RWPE2 (cell line): Measurements from ENCODE around the gene PPP2R5C.
"Not testable (repeated sequence)": the region's sequence is repeated elsewhere in the genome, so short reads cannot be mapped to it uniquely, and the experiment has no call there.

ENCODE experiments used
- ATAC-seq: fragments of 200-7000 bp; cut with Tn5 transposase; 3 replicates; pipeline ENCODE4 v1.9.1; 2021; ENCODE audit warnings: low read depth
- DNase-seq: peaks from one replicate; pipeline ENCODE4 v3.0.0-alpha.2; 2020; ENCODE audit warnings: low spot score
- H3K27ac ChIP-seq: fragments of 450-650 bp; 2 replicates; pipeline ENCODE4 v1.5.1; 2017; ENCODE audit warnings: mild to moderate bottlenecking; ENCODE audit not compliant: poor library complexity, severe bottlenecking
- H3K27me3 ChIP-seq: fragments of 250-450 bp; sonication (Bioruptor Pico); 2 replicates; pipeline ENCODE4 v1.5.1; 2021; ENCODE audit warnings: mild to moderate bottlenecking, moderate library complexity; ENCODE audit not compliant: insufficient read depth, poor library complexity, severe bottlenecking
- H3K36me3 ChIP-seq: fragments of 250-450 bp; sonication (Bioruptor Pico); 2 replicates; pipeline ENCODE4 v1.5.1; 2020; ENCODE audit warnings: low read depth, mild to moderate bottlenecking, moderate library complexity
- H3K4me1 ChIP-seq: fragments of 250-450 bp; sonication (Bioruptor Pico); 2 replicates; pipeline ENCODE4 v1.5.1; 2021; ENCODE audit warnings: mild to moderate bottlenecking, moderate library complexity; ENCODE audit not compliant: insufficient read depth, poor library complexity, severe bottlenecking
- H3K4me3 ChIP-seq: fragments of 250-450 bp; sonication (Bioruptor Pico); 2 replicates; pipeline ENCODE4 v1.5.1; 2021; ENCODE audit warnings: mild to moderate bottlenecking, moderate library complexity; ENCODE audit not compliant: severe bottlenecking
- H3K9me3 ChIP-seq: fragments of 250-450 bp; sonication (Bioruptor Pico); 2 replicates; pipeline ENCODE4 v1.5.1; 2021; ENCODE audit warnings: mild to moderate bottlenecking, moderate library complexity; ENCODE audit not compliant: severe bottlenecking
- TF ChIP-seq, protein P1 (sequence below): fragments of 450-650 bp; IDR thresholded peaks from one replicate; pipeline ENCODE4 v1.5.1; 2017; ENCODE audit warnings: mild to moderate bottlenecking, moderate library complexity; ENCODE audit not compliant: poor library complexity, severe bottlenecking

Gene PPP2R5C

DNA sequence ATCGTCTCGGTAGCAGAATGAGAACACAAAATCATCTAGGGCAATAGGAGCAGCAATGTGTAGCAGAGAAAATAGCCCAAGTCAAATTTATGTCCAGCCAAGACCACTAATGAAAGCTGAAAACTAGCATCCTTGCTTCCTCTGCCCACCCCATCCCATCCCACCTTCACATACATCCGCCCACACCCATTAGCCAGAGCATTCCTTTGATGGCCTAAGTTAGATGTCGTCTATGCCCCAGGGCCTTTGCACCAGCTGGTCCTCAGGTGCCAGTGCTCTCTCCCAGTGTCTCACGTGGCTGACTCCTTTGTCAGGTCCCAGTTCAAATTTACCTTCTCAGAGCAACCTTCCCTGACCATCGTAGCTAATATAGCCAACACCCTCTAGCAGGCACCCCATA lies 17.8 kb upstream of the PPP2R5C start:
- H3K4me3 ChIP-seq, result no peak overlapping the region
- peaks cover 9% of the 10 kb centered on the region for H3K27me3 ChIP-seq
- no peak for ATAC-seq
- H3K36me3 ChIP-seq, result no peaks in the 10 kb centered on the region
- H3K27ac ChIP-seq, result no peak overlapping the region
- H3K9me3 ChIP-seq, result no peaks in the 10 kb centered on the region
- H3K4me1 ChIP-seq, result no peaks in the 10 kb centered on the region
- no peak for DNase-seq
- TF ChIP-seq, protein P1, sequence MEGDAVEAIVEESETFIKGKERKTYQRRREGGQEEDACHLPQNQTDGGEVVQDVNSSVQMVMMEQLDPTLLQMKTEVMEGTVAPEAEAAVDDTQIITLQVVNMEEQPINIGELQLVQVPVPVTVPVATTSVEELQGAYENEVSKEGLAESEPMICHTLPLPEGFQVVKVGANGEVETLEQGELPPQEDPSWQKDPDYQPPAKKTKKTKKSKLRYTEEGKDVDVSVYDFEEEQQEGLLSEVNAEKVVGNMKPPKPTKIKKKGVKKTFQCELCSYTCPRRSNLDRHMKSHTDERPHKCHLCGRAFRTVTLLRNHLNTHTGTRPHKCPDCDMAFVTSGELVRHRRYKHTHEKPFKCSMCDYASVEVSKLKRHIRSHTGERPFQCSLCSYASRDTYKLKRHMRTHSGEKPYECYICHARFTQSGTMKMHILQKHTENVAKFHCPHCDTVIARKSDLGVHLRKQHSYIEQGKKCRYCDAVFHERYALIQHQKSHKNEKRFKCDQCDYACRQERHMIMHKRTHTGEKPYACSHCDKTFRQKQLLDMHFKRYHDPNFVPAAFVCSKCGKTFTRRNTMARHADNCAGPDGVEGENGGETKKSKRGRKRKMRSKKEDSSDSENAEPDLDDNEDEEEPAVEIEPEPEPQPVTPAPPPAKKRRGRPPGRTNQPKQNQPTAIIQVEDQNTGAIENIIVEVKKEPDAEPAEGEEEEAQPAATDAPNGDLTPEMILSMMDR, result no peak

DNA sequence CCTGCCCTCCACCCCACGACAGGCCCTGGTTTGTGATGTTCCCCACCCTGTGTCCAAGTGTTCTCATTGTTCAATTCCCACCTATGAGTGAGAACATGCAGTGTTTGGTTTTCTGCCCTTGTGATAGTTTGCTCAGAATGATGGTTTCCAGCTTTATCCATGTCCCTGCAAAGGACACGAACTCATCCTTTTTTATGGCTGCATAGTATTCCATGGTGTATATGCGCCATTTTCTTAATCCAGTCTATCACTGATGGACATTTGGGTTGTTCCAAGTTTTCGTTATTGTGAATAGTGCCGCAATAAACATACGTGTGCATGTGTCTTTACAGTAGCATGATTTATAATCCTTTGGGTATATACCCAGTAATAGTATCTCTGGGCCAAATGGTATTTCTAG lies 17.1 kb upstream of the PPP2R5C start:
- not testable (repeated sequence) for H3K27me3 ChIP-seq, H3K27ac ChIP-seq, H3K4me1 ChIP-seq, DNase-seq, ATAC-seq, H3K36me3 ChIP-seq, H3K4me3 ChIP-seq, H3K9me3 ChIP-seq

DNA sequence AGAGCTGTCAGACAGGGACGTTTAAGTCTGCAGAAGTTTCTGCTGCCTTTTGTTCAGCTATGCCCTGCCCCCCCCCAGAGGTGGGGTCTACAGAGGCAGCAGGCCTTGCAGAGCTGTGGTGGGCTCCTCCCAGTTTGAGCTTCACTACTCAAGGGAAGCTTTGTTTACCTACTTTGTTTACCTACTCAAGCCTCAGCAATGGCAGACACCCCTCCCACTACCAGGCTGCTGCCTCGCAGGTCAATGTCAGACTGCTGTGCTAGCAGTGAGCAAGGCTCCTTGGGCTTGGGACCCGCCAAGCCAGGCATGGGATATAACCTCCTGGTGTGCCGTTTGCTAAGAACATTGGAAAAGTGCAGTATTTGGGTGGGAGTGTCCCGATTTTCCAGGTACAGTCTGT lies 11.8 kb upstream of the PPP2R5C start:
- DNase-seq, result not testable (repeated sequence)

DNA sequence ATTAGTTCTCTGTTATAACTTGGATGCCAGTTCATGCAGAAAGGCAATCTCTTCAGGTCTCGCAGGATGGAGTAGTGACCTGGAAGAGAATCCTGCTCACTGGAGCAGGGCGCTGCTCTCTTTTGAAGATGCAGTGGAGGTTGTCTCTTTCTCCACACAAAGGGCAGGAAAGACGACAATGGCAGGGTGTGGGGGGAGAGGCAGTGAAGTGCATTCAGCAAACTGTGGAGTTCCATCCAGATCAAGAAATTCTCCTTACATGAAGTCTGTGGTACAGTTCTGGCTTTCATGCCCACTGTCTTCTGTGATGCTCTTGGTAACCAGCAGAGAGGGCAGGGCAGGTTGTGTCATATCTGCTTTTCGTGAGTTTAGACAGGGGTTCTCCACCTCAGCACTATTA lies 6.6 kb upstream of the PPP2R5C start:
- DNase-seq, result no peak
- H3K4me3 ChIP-seq, result no peak overlapping the region
- no peaks in the 10 kb centered on the region for H3K9me3 ChIP-seq
- H3K27ac ChIP-seq, result no peak overlapping the region
- no peak for ATAC-seq
- H3K27me3 ChIP-seq, result peaks cover 14% of the 10 kb centered on the region
- peaks cover 2% of the 10 kb centered on the region for H3K4me1 ChIP-seq
- TF ChIP-seq, protein P1, result no peak
- H3K36me3 ChIP-seq, result no peaks in the 10 kb centered on the region

More for the DNA sequence above, 11.8 kb upstream of the PPP2R5C start:
- H3K27ac ChIP-seq, H3K4me3 ChIP-seq, H3K9me3 ChIP-seq, H3K4me1 ChIP-seq, ATAC-seq, H3K36me3 ChIP-seq: not testable (repeated sequence)
- H3K27me3 ChIP-seq, result peaks cover 23% of the 10 kb centered on the region

DNA sequence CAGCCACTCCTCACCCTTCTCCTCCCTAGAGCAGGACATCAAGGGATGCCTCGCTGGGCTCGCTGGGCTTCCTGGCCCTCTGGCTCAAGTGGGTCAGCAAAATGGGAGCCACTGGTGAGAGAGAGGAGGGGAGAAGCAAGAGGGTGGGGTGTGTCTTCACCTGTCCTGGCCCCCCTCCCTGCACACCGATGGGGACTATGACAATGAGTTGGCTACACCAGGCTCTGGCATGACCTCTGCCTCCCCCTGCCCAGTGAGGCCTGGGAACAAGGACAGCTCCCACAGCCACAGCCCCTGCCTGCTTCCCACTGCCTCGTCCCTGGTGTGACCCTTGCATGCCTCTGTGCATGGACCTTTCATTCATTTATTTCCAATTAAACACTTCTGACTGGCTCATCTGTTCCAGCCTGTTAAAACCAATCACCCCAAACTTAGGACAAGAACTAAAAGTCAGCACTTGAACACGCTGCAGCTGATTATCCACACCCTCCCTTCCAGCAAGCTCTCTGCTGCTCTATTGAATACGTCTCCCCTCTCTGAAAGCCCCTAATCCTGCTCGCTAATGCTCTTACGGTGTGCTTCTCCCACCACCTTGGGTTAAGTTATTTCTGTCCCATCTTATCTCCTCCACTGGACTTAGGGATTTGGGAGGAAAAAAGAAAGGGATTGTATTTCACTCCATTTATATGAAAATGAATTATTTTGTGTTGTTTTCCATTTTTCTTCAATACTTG lies 5.8 kb upstream of the PPP2R5C start:
- ATAC-seq, result no peak
- TF ChIP-seq, protein P1, result no peak
- Histone ChIP-seq H3K36me3 (no peaks in the 10 kb centered on the region), H3K9me3 (no peaks in the 10 kb centered on the region), H3K4me3 (no peak overlapping the region), H3K27ac (no peak overlapping the region), H3K4me1 (peaks cover 5% of the 10 kb centered on the region), H3K27me3 (peaks cover 13% of the 10 kb centered on the region)
- no peak for DNase-seq
